Heart left ventricle (tissue), 16 donors: ENCODE measurements around the gene NUDT14. TPM values are rescaled to one million over a fixed set of nuclear protein-coding genes. Genes with fewer than 3 reads are reported as not detected.

Source experiments
- ATAC-seq, 4 donors: fragments of 200-7000 bp; cut with Tn5 transposase; one replicate each; pipeline ENCODE4 v1.9.1; 2020 to 2022; ENCODE audit warnings: moderate library complexity in 4 of 4, mild to moderate bottlenecking in 3 of 4, moderate number of reproducible peaks in 1 of 4
- DNase-seq, 5 donors: peaks; one replicate each; pipeline ENCODE4 v3.0.0-alpha.2; 2020
- H3K27ac ChIP-seq, 12 donors: fragments of 200-600 bp; sonication (generic) in 4 of 12; one replicate each; pipeline versions ENCODE4 v1.5.0 to v1.8.0; 2016 to 2022; ENCODE audit warnings: mild to moderate bottlenecking in 2 of 12
- H3K27me3 ChIP-seq, 9 donors: fragments of 200-600 bp; sonication (generic) in 2 of 9; one replicate each; pipeline versions ENCODE4 v1.5.1 to v1.8.0; 2016 to 2022; ENCODE audit warnings: mild to moderate bottlenecking in 3 of 9
- H3K36me3 ChIP-seq, 9 donors: fragments of 200-600 bp; sonication (generic) in 2 of 9; one replicate each; pipeline versions ENCODE4 v1.5.0 to v1.8.0; 2018 to 2022; ENCODE audit warnings: mild to moderate bottlenecking in 2 of 9
- H3K4me1 ChIP-seq, 12 donors: fragments of 200-600 bp; sonication (generic) in 4 of 12; one replicate each; pipeline versions ENCODE4 v1.5.0 to v1.8.0; 2016 to 2022; ENCODE audit warnings: mild to moderate bottlenecking in 3 of 12
- H3K4me3 ChIP-seq, 12 donors: fragments of 200-600 bp; sonication (generic) in 4 of 12; one replicate each; pipeline versions ENCODE4 v1.5.0 to v1.8.0; 2017 to 2022; ENCODE audit warnings: mild to moderate bottlenecking in 9 of 12, moderate library complexity in 4 of 12
- H3K9me3 ChIP-seq, 12 donors: fragments of 200-600 bp; sonication (generic) in 4 of 12; one replicate each; pipeline versions ENCODE4 v1.5.0 to v1.8.0; 2016 to 2022; ENCODE audit warnings: mild to moderate bottlenecking in 1 of 12
- CTCF ChIP-seq, 12 donors: fragments of 200-600 bp; sonication (generic) in 4 of 12; IDR thresholded peaks; one replicate each; pipeline versions ENCODE4 v1.5.0 to v1.8.0; 2018 to 2022; ENCODE audit warnings: antibody characterized with exemption in 12 of 12, mild to moderate bottlenecking in 5 of 12
- POLR2A ChIP-seq, 2 donors: fragments of 450-650 bp; IDR thresholded peaks; one replicate each; pipeline ENCODE4 v1.6.1; 2017; ENCODE audit warnings: antibody characterized with exemption in 2 of 2, mild to moderate bottlenecking in 2 of 2, moderate library complexity in 2 of 2
- WGBS, 4 donors: extraction: QIAGEN DNeasy Blood & Tissue Kit in 2 of 4; methylation state at CpG; one replicate each; pipeline versions ENCODE4 v1.1.5 to v1.1.7; 2013 to 2018; 5-methylcytosine and 5-hydroxymethylcytosine counted together
- intact Hi-C, 10 donors: fragments of 100-400 bp; cut with DNase I; formaldehyde crosslinking; loops; one replicate each; pipeline versions ENCODE4 v1.11.1 to v1.14.2; 2022
- polyA plus RNA-seq, 2 donors: library from polyadenylated mRNA; stranded (reverse); fragments of 200-250 nt; gene quantifications; one replicate each; pipeline ENCODE4 v1.2.3, GENCODE V29; 2013
- total RNA-seq, 9 donors: library from RNA; depleted of rRNA in 2 of 9; stranded (reverse); fragments of >200 nt in 2 of 9; fragmentation: NEBNext Ultra II Directional in 3 of 9; extraction: Animal tissue kit (Norgen Biotek cat#: 25700) in 3 of 9; gene quantifications; one replicate each; pipeline versions ENCODE4 v1.1.0 to v1.2.4, GENCODE V29; 2016 to 2023
- donor health status: ischemic (EF 13 %, LVEDD 7.1; RV severe dilation, severe dysfunction).
- donor health status: healthy with polysubstance abuse.
- donor health status: DM: no; HTN: yes; CAD: no.
- donor health status: DM: no; HTN: no; CAD: no.
- donor health status: ischemic (EF 25% LVEDD 6.9; RV normal size, moderate dysfunction).
- donor health status: ischemic (EF 25% LVEDD 5.7; RV mildly dilated, moderate dysfunction).
- donor health status: healthy.
- donor health status: DM: yes; HTN: yes; CAD: no.
- donor health status: ischemic (EF 35%, LVEDD 5.7; RV mildly dilated, moderate dysfunction).
- donor health status: nonischemic (EF 11% LVEDD 7.7; RV severe dilation, severe dysfunction).
- donor health status: DM: yes; HTN: yes; CAD: no.
- donor health status: PGD.
- donor health status: ischemic (EF 29% LVEDD 5.4; RV normal size, mild dysfunction).
- donor health status: nonischemic (EF 23%, LVEDD 6.1; RV moderate dilation, normal function).

NUDT14 gene
- total and polyA plus RNA-seq, 11 donors = 14.3 to 48.9 (median 23.8) TPM

DNA sequence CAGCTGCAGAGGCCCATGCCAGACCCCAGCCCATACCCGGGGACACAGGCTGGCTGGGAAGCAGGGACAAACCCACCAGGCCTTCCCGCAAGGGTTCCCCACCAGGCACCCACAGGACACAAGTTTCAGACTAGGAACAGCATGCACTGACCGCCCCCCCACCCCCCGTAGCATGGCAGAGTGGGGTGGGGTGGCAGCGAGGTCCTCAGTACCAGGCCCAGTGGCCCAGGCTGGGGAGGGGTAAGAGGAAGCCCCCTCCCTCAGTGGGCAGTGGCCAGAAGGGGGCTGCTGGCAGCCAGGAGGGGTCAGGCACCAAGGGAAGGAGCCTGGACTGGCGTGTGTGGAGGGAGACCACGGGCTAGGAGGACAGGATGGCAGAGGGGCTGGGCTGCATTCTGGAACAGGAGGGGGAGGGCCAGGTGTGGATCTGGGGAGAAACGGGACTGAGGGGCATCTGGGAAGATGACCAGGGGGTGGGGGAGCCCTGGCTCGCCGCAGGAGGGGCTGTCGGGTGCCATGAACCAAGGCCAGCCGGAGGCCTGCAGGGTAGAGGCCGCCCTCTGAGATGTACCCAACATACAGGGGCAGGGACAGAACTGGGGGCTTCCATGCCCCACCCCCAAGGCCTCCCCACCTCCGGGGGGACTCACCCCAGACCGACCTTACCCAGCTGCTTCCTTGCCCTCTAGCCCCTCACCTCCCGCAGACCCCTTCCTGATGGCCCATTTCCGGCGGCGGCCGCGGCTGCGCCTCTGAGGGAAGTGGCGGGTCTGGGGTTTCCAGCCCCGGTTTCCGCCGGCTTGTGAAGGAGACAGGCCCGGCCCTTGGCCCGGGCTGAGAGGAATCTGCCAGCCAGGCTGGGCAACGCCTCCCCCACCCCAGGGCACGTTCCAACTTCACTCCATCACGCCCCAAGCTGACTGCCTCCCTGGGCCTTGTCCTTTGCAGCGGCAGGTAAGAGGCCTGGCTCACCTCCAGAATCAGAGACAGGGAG, 6.9 kb downstream of the NUDT14 start:
- no peak for TF ChIP-seq CTCF (IDR thresholded peaks at IDR 0.05)
- TF ChIP-seq POLR2A (IDR thresholded peaks at IDR 0.05) = no peak
- H3K27me3 ChIP-seq = peaks cover 0 to 18% (median 0%) of the 10 kb centered on the region in 9 donors
- DNase-seq (no peak), ATAC-seq (no peak)
- peaks cover 0 to 3% (median 0%) of the 10 kb centered on the region in 9 donors for H3K36me3 ChIP-seq
- 74 to 86% (median 80%) methylated on average over 28 to 32 of the region's 32 CpGs for WGBS, 4 donors
- H3K9me3 ChIP-seq = no peaks in the 10 kb centered on the region
- intact Hi-C loops = no loop called here
- no peak overlapping the region for H3K27ac ChIP-seq
- no peak overlapping the region for H3K4me3 ChIP-seq
- H3K4me1 ChIP-seq = peaks cover 12 to 24% (median 20%) of the 10 kb centered on the region in 12 donors

GRCh38 chr14:105173145-105173544, 8.0 kb downstream of the NUDT14 start:
- peaks cover 0 to 3% (median 0%) of the 10 kb centered on the region in 9 donors for H3K36me3 ChIP-seq
- H3K27me3 ChIP-seq = peaks cover 0 to 22% (median 0%) of the 10 kb centered on the region in 9 donors
- H3K4me3 ChIP-seq = no peak overlapping the region
- H3K4me1 ChIP-seq = peaks cover 14 to 28% (median 22%) of the 10 kb centered on the region in 12 donors
- DNase-seq = no peak
- H3K9me3 ChIP-seq = no peaks in the 10 kb centered on the region
- no peak overlapping the region for H3K27ac ChIP-seq
- ATAC-seq = no peak
- WGBS, 4 donors = 93 to 95% (median 94%) methylated on average over 10 to 13 of the region's 13 CpGs
- intact Hi-C loops = no loop called here
- TF ChIP-seq POLR2A (IDR thresholded peaks at IDR 0.05) (no peak), CTCF (IDR thresholded peaks at IDR 0.05) (no peak)

GRCh38 chr14:105172476-105172875, 8.6 kb downstream of the NUDT14 start:
- Histone ChIP-seq H3K4me1 (peaks cover 14 to 33% (median 23%) of the 10 kb centered on the region in 12 donors), H3K27me3 (peaks cover 0 to 27% (median 0%) of the 10 kb centered on the region in 9 donors), H3K4me3 (no peak overlapping the region), H3K9me3 (no peaks in the 10 kb centered on the region), H3K36me3 (peaks cover 0 to 3% (median 0%) of the 10 kb centered on the region in 9 donors), H3K27ac (no peak overlapping the region)
- 65 to 83% (median 73%) methylated on average over 3 to 7 of the region's 7 CpGs for WGBS, 4 donors
- intact Hi-C loops = no loop called here
- DNase-seq (no peak), ATAC-seq (no peak)
- TF ChIP-seq POLR2A (IDR thresholded peaks at IDR 0.05) = no peak
- no peak for TF ChIP-seq CTCF (IDR thresholded peaks at IDR 0.05)

DNA sequence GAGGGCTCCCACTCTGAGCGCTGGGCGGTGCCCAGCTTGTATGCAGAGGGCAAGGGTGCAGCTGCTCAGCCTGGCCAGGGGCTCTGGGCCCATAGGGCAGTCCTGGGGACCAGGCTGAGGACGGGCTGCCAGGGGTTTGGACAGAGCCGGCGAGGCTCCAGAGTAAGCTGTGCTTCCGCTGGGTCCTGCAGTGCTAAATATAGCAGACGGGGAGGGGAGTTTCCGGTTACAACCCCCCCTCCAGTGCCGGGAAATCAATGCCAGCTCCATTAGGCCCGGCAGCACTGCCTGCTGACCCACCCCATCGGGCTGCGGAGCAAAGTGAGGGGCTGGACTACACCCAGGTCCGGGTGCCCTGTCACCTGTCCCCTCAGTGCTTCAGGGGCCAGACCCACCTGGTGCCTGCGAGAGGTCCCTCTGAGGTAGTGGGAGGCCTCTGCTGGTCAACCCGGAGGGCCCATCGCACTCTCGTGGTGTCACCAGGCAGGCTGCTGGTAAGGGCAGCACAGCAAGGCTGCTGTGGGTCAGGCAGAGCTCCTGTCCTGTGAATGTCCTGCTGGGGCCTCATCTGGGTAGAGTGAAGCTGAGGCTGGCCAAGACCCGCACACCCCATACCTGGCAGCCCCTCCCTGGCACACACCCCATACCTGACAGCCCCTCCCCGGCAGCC, 10.0 kb downstream of the NUDT14 start:
- 8 to 25% (median 21%) methylated on average over 12 to 19 of the region's 19 CpGs for WGBS, 4 donors
- Histone ChIP-seq H3K27ac (peak overlapping the region in 9 of 12 donors; percentile 33 to 78 (median 48)), H3K27me3 (peaks cover 0 to 36% (median 0%) of the 10 kb centered on the region in 9 donors), H3K9me3 (no peaks in the 10 kb centered on the region), H3K4me3 (no peak overlapping the region), H3K4me1 (peaks cover 14 to 47% (median 31%) of the 10 kb centered on the region in 12 donors), H3K36me3 (peaks cover 0 to 2% (median 0%) of the 10 kb centered on the region in 9 donors)
- intact Hi-C loops = no loop called here
- no peak for TF ChIP-seq CTCF (IDR thresholded peaks at IDR 0.05)
- TF ChIP-seq POLR2A (IDR thresholded peaks at IDR 0.05) = no peak
- peak in 3 of 4 donors; percentile 41 to 49 (median 45) for ATAC-seq
- peak in 1 of 5 donors; percentile 74 for DNase-seq
